Left lung (tissue), 10 donors: Measurements from ENCODE around the gene WDR72. TPM values are rescaled to one million over a fixed set of nuclear protein-coding genes. Genes with fewer than 3 reads are reported as not detected.

ENCODE experiments used
- ATAC-seq: fragments of 200-7000 bp; cut with Tn5 transposase; one replicate; pipeline ENCODE4 v1.9.1; 2020; ENCODE audit warnings: moderate library complexity
- DNase-seq, 4 donors: peaks; one replicate each; pipeline ENCODE4 v3.0.0-alpha.2; 2013 to 2020
- H3K27ac ChIP-seq, 2 donors: fragments of 200-600 bp; sonication (generic) in 1 of 2; one replicate each; pipeline versions ENCODE4 v1.5.0 to v1.8.0; 2020 to 2021
- H3K27me3 ChIP-seq, 2 donors: fragments of 200-600 bp; sonication (generic) in 1 of 2; one replicate each; pipeline versions ENCODE4 v1.5.0 to v1.8.0; 2020 to 2021
- H3K36me3 ChIP-seq, 2 donors: fragments of 200-600 bp; sonication (generic) in 1 of 2; one replicate each; pipeline versions ENCODE4 v1.5.0 to v1.8.0; 2020 to 2021
- H3K4me1 ChIP-seq, 2 donors: fragments of 200-600 bp; one replicate each; pipeline ENCODE4 v1.8.0; 2021
- H3K4me3 ChIP-seq, 2 donors: fragments of 200-600 bp; sonication (generic) in 1 of 2; one replicate each; pipeline versions ENCODE4 v1.5.0 to v1.8.0; 2020 to 2021; ENCODE audit warnings: mild to moderate bottlenecking in 1 of 2
- H3K9me3 ChIP-seq, 2 donors: fragments of 200-600 bp; sonication (generic) in 1 of 2; one replicate each; pipeline versions ENCODE4 v1.5.0 to v1.8.0; 2020 to 2021
- intact Hi-C, 2 donors: fragments of 100-400 bp; cut with DNase I; formaldehyde crosslinking; loops; one replicate each; pipeline versions ENCODE4 v1.11.2 to v1.14.2; 2022
- polyA plus RNA-seq, 6 donors: library from polyadenylated mRNA; unstranded; fragments of 120-200 nt; gene quantifications; one replicate each; pipeline ENCODE4 v1.2.1, GENCODE V29; 2013; ENCODE audit not compliant: insufficient read length in 6 of 6
- total RNA-seq, 2 donors: library from RNA; stranded (reverse); fragmentation: NEBNext Ultra II Directional; extraction: Animal tissue kit (Norgen Biotek cat#: 25700); gene quantifications; one replicate each; pipeline ENCODE4 v1.2.1, GENCODE V29; 2021
- TF ChIP-seq, protein P1 (sequence below), 2 donors: fragments of 200-600 bp; sonication (generic) in 1 of 2; IDR thresholded peaks; one replicate each; pipeline versions ENCODE4 v1.5.0 to v1.8.0; 2021; ENCODE audit warnings: antibody characterized with exemption in 2 of 2
- donor health status: DM: no; HTN: yes; CAD: no.
- donor health status: DM: no; HTN: no; CAD: no.

The WDR72 gene
- total and polyA plus RNA-seq, 8 donors: 0.73 to 6.5 (median 3.0) TPM

DNA sequence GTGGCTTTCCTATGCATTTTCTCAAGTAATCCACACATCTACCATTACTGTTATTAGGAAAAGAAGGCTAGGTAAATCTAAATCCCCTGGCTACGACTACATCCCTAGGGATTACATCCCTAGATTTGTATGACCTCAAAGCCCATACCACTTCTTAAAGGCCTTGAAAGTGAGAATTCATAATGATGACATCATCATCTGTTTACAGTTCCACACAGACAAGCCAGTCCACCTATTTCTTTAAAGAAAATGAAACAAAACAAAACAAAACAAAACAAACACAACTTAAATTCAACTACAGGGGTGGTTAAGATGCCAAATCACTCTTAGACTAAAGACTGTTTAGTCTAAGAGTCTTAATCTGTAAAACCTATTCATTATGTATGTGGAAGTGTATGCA, 5.7 kb downstream of the WDR72 start:
- Histone ChIP-seq H3K9me3 (no peaks in the 10 kb centered on the region), H3K4me3 (no peak overlapping the region), H3K36me3 (no peaks in the 10 kb centered on the region), H3K4me1 (no peaks in the 10 kb centered on the region), H3K27ac (no peak overlapping the region), H3K27me3 (peaks cover under 1 to 17% of the 10 kb centered on the region in 2 donors)
- DNase-seq (no peak), ATAC-seq (no peak)
- TF ChIP-seq, protein P1, sequence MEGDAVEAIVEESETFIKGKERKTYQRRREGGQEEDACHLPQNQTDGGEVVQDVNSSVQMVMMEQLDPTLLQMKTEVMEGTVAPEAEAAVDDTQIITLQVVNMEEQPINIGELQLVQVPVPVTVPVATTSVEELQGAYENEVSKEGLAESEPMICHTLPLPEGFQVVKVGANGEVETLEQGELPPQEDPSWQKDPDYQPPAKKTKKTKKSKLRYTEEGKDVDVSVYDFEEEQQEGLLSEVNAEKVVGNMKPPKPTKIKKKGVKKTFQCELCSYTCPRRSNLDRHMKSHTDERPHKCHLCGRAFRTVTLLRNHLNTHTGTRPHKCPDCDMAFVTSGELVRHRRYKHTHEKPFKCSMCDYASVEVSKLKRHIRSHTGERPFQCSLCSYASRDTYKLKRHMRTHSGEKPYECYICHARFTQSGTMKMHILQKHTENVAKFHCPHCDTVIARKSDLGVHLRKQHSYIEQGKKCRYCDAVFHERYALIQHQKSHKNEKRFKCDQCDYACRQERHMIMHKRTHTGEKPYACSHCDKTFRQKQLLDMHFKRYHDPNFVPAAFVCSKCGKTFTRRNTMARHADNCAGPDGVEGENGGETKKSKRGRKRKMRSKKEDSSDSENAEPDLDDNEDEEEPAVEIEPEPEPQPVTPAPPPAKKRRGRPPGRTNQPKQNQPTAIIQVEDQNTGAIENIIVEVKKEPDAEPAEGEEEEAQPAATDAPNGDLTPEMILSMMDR (IDR thresholded peaks at IDR 0.05): no peak
- intact Hi-C loops: no loop called here

DNA sequence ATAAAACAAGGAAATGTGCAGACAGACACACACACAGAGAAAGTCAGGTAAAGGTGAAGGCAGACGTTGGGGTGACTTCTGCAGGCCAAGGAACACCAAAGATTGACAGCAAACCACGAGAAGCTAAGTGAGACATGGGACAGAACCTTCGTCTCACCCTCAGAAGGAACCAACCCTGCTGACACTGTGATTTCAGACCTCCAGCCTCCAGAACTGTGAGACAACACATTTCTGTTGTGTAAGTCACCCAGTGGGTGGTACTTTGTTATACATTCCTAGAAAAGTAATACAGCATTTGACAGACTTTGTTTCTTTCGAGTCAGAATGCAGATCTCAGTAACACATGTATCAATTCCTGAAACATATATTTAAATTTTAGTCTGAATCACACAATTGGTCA, 7.1 kb downstream of the WDR72 start:
- Histone ChIP-seq H3K4me3 (no peak overlapping the region), H3K27ac (no peak overlapping the region), H3K36me3 (no peaks in the 10 kb centered on the region), H3K9me3 (no peaks in the 10 kb centered on the region), H3K27me3 (peaks cover 0 to 4% of the 10 kb centered on the region in 2 donors), H3K4me1 (no peaks in the 10 kb centered on the region)
- intact Hi-C loops: no loop called here
- DNase-seq: no peak
- TF ChIP-seq, protein P1 (IDR thresholded peaks at IDR 0.05): no peak
- no peak for ATAC-seq

DNA sequence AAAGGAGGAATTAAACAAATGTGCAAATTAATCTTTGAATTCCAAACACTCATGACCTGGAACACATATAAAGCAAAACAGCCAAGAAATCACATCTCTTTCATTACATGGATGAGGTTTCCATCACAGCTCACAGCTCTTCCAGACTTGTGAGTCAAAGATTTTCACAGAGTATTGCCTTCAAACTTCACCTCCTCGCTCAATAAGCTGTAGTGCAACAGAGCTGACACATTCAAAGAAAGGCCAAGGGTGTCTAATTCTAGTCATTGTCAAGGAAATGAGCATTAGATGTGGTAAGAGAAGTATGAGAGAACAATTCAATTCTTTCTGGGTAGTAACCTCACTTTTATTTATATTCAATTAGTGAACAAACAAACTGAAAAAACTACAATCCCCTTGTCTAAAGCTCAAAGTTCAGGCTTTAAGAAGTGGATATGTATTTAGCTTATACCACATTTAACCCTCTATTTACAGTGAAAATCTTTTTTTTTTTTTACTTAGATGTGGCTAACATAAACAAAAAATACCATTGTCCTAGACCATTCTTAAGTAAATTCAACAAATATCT, 11.9 kb downstream of the WDR72 start:
- TF ChIP-seq, protein P1 (IDR thresholded peaks at IDR 0.05): no peak
- DNase-seq (no peak), ATAC-seq (no peak)
- Histone ChIP-seq H3K27ac (no peak overlapping the region), H3K36me3 (no peaks in the 10 kb centered on the region), H3K27me3 (no peaks in the 10 kb centered on the region), H3K4me1 (no peaks in the 10 kb centered on the region), H3K9me3 (no peaks in the 10 kb centered on the region), H3K4me3 (no peak overlapping the region)
- intact Hi-C loops: no loop called here

DNA sequence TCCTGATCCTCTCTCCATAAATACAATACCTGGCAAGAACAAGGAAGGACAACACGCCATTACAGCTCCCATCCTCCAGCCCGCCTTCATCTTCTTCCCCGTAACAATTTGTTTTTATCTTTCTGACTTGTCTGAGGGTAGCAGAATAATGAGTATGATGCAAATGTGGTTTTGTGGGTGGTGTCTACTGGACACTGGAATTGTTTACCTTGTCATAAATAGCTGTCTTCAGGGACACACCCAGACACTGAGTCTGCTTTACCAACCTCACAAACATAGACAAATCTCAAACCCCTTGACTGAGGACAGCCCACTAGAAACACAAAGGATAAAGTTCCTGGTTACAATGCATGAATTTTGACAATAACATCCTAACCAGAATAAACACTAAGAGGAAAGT, 13.4 kb downstream of the WDR72 start:
- Histone ChIP-seq H3K36me3 (no peaks in the 10 kb centered on the region), H3K4me1 (no peaks in the 10 kb centered on the region), H3K27me3 (no peaks in the 10 kb centered on the region), H3K4me3 (no peak overlapping the region), H3K27ac (no peak overlapping the region), H3K9me3 (no peaks in the 10 kb centered on the region)
- intact Hi-C loops: no loop called here
- no peak for DNase-seq
- TF ChIP-seq, protein P1 (IDR thresholded peaks at IDR 0.05): no peak
- no peak for ATAC-seq

DNA sequence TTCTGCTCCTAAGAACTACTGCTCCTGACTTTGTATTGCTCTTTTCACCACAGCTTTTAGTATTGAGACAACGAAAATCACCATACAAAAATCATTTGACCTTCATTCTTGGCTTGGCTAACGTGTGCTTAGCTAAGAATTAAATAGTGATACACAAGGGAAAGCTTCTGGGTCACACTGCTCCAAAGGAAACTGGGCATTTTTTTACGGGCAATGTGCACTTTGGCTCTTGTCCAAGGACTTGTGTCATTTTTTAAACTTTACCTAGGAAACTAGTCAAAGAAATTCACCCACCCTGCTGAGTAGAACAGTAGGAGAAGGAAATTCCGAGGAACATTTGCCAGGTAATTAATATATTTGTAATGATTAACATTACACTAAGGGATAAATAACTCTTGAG, 19.8 kb downstream of the WDR72 start:
- no peaks in the 10 kb centered on the region for H3K27me3 ChIP-seq
- H3K9me3 ChIP-seq: no peaks in the 10 kb centered on the region
- no peak overlapping the region for H3K27ac ChIP-seq
- H3K4me1 ChIP-seq: no peaks in the 10 kb centered on the region
- TF ChIP-seq, protein P1 (IDR thresholded peaks at IDR 0.05): no peak
- intact Hi-C loops: no loop called here
- ATAC-seq (no peak), DNase-seq (peak in 1 of 4 donors; percentile 20)
- H3K36me3 ChIP-seq: no peaks in the 10 kb centered on the region
- H3K4me3 ChIP-seq: no peak overlapping the region
